ENCODE results near the gene DNAH11. TPM values are rescaled to one million over a fixed set of nuclear protein-coding genes. Genes with fewer than 3 reads are reported as not detected.
A peak's percentile ranks its signal among the peaks of the same experiment; 100 is the strongest.
"Not testable (repeated sequence)": the region's sequence is repeated elsewhere in the genome, so short reads cannot be mapped to it uniquely, and the experiment has no call there.

Gene DNAH11
- total RNA-seq, 2 experiments from 2014 or later = 0.15 to 0.28 TPM

GRCh38 chr7:21883501-21883900 is 340.7 kb downstream of the DNAH11 start:
- not testable (repeated sequence) for ATAC-seq; DNase-seq; H3K4me3 Mint-ChIP-seq; H3K27me3 Mint-ChIP-seq; H3K27ac Mint-ChIP-seq; H3K4me1 Mint-ChIP-seq; H3K36me3 Mint-ChIP-seq; H3K9me3 Mint-ChIP-seq (ENCODE audit: low read depth)
- CTCF ChIA-PET = interaction anchor here (1.2 kb wide), 1 partner anchor 15 kb away, joined by 3 read pairs; no protein-coding TSS in a partner anchor

- Mint-ChIP-seq H3K36me3 (no peaks in the 10 kb centered on the region), H3K4me1 (no peaks in the 10 kb centered on the region), H3K9me3 (ENCODE audit: low read depth) (no peaks in the 10 kb centered on the region), H3K27me3 (no peaks in the 10 kb centered on the region), H3K27ac (no peak overlapping the region), H3K4me3 (no peak overlapping the region)
- no peak for DNase-seq
- CTCF ChIA-PET = no interaction called here
- ATAC-seq = no peak
These were observed 341.7 kb downstream of the DNAH11 start for GRCh38 chr7:21884496-21884895.

- H3K9me3 Mint-ChIP-seq (ENCODE audit: low read depth) = no peaks in the 10 kb centered on the region
- H3K4me3 Mint-ChIP-seq = no peak overlapping the region
- H3K27me3 Mint-ChIP-seq = no peaks in the 10 kb centered on the region
- DNase-seq = no peak
- H3K4me1 Mint-ChIP-seq = no peaks in the 10 kb centered on the region
- no peak overlapping the region for H3K27ac Mint-ChIP-seq
- no peaks in the 10 kb centered on the region for H3K36me3 Mint-ChIP-seq
- CTCF ChIA-PET = no interaction called here
- ATAC-seq = no peak
These were observed 343.6 kb downstream of the DNAH11 start for GRCh38 chr7:21886396-21886795.

- Mint-ChIP-seq H3K9me3 (ENCODE audit: low read depth) (no peaks in the 10 kb centered on the region), H3K27ac (no peak overlapping the region), H3K36me3 (no peaks in the 10 kb centered on the region), H3K4me1 (no peaks in the 10 kb centered on the region), H3K27me3 (no peaks in the 10 kb centered on the region), H3K4me3 (no peak overlapping the region)
- CTCF ChIA-PET = no interaction called here
- ATAC-seq = no peak
- no peak for DNase-seq
These were observed 344.5 kb downstream of the DNAH11 start for GRCh38 chr7:21887353-21887752.

GRCh38 chr7:21887779-21888178 is 344.9 kb downstream of the DNAH11 start:
- no peaks in the 10 kb centered on the region for H3K9me3 Mint-ChIP-seq (ENCODE audit: low read depth)
- H3K4me3 Mint-ChIP-seq = no peak overlapping the region
- H3K36me3 Mint-ChIP-seq = peaks cover 1% of the 10 kb centered on the region
- CTCF ChIA-PET = no interaction called here
- H3K4me1 Mint-ChIP-seq = no peaks in the 10 kb centered on the region
- DNase-seq = no peak
- ATAC-seq = no peak
- no peaks in the 10 kb centered on the region for H3K27me3 Mint-ChIP-seq
- no peak overlapping the region for H3K27ac Mint-ChIP-seq

GRCh38 chr7:21891291-21891690 is 348.5 kb downstream of the DNAH11 start:
- Mint-ChIP-seq H3K27me3 (no peaks in the 10 kb centered on the region), H3K36me3 (peaks cover 11% of the 10 kb centered on the region), H3K9me3 (ENCODE audit: low read depth) (no peaks in the 10 kb centered on the region), H3K4me3 (no peak overlapping the region), H3K4me1 (no peaks in the 10 kb centered on the region), H3K27ac (no peak overlapping the region)
- CTCF ChIA-PET = no interaction called here
- ATAC-seq = no peak
- DNase-seq = no peak

- ATAC-seq (no peak), DNase-seq (no peak)
- peaks cover 23% of the 10 kb centered on the region for H3K36me3 Mint-ChIP-seq
- H3K27ac Mint-ChIP-seq = no peak overlapping the region
- no peaks in the 10 kb centered on the region for H3K9me3 Mint-ChIP-seq (ENCODE audit: low read depth)
- H3K27me3 Mint-ChIP-seq = no peaks in the 10 kb centered on the region
- no peak overlapping the region for H3K4me3 Mint-ChIP-seq
- CTCF ChIA-PET = no interaction called here
- peaks cover 12% of the 10 kb centered on the region for H3K4me1 Mint-ChIP-seq
These were observed 350.6 kb downstream of the DNAH11 start for GRCh38 chr7:21893401-21893800.

GRCh38 chr7:21898265-21898930 is 355.6 kb downstream of the DNAH11 start:
- Mint-ChIP-seq H3K27ac (peak overlapping the region; percentile 94), H3K9me3 (ENCODE audit: low read depth) (no peaks in the 10 kb centered on the region), H3K27me3 (no peaks in the 10 kb centered on the region), H3K4me1 (peaks cover 19% of the 10 kb centered on the region), H3K4me3 (peak overlapping the region; percentile 72), H3K36me3 (peaks cover 54% of the 10 kb centered on the region)
- CTCF ChIA-PET = interaction anchor here (0.9 kb wide), 1 partner anchor 46 kb away, joined by 4 read pairs; no protein-coding TSS in a partner anchor
- DNase-seq (peak; percentile 56), ATAC-seq (peak; percentile 85)

GRCh38 chr7:21902240-21902639 is 359.4 kb downstream of the DNAH11 start:
- Mint-ChIP-seq H3K36me3 (peaks cover 75% of the 10 kb centered on the region), H3K4me3 (no peak overlapping the region), H3K27me3 (no peaks in the 10 kb centered on the region)

GRCh38 chr7:21903020-21903786 is 360.4 kb downstream of the DNAH11 start:
- no peaks in the 10 kb centered on the region for H3K9me3 Mint-ChIP-seq (ENCODE audit: low read depth)
- H3K27ac Mint-ChIP-seq = no peak overlapping the region
- DNase-seq (no peak), ATAC-seq (no peak)
- CTCF ChIA-PET = no interaction called here
- peaks cover 72% of the 10 kb centered on the region for H3K36me3 Mint-ChIP-seq
- H3K27me3 Mint-ChIP-seq = no peaks in the 10 kb centered on the region
- no peak overlapping the region for H3K4me3 Mint-ChIP-seq
- peaks cover 13% of the 10 kb centered on the region for H3K4me1 Mint-ChIP-seq

More at GRCh38 chr7:21902240-21902639, 359.4 kb downstream of the DNAH11 start:
- no peak overlapping the region for H3K27ac Mint-ChIP-seq
- CTCF ChIA-PET = no interaction called here
- H3K9me3 Mint-ChIP-seq (ENCODE audit: low read depth) = no peaks in the 10 kb centered on the region
- ATAC-seq (no peak), DNase-seq (no peak)
- peaks cover 21% of the 10 kb centered on the region for H3K4me1 Mint-ChIP-seq

GRCh38 chr7:21908746-21909145 is 365.9 kb downstream of the DNAH11 start:
- no peak for ATAC-seq
- H3K4me1 Mint-ChIP-seq = peaks cover 4% of the 10 kb centered on the region
- no peaks in the 10 kb centered on the region for H3K9me3 Mint-ChIP-seq (ENCODE audit: low read depth)
- CTCF ChIA-PET = no interaction called here
- H3K4me3 Mint-ChIP-seq = no peak overlapping the region
- DNase-seq = no peak
- no peak overlapping the region for H3K27ac Mint-ChIP-seq
- H3K27me3 Mint-ChIP-seq = no peaks in the 10 kb centered on the region
- peaks cover 55% of the 10 kb centered on the region for H3K36me3 Mint-ChIP-seq

GRCh38 chr7:21910253-21910652 is 367.4 kb downstream of the DNAH11 start:
- ATAC-seq = no peak
- Mint-ChIP-seq H3K4me1 (peaks cover 4% of the 10 kb centered on the region), H3K9me3 (ENCODE audit: low read depth) (no peaks in the 10 kb centered on the region), H3K27me3 (no peaks in the 10 kb centered on the region), H3K27ac (no peak overlapping the region), H3K4me3 (no peak overlapping the region), H3K36me3 (peaks cover 54% of the 10 kb centered on the region)
- no peak for DNase-seq
- CTCF ChIA-PET = no interaction called here

GRCh38 chr7:21911341-21911875 is 368.6 kb downstream of the DNAH11 start:
- H3K9me3 Mint-ChIP-seq (ENCODE audit: low read depth) = no peaks in the 10 kb centered on the region
- no peak overlapping the region for H3K4me3 Mint-ChIP-seq
- CTCF ChIA-PET = no interaction called here
- no peaks in the 10 kb centered on the region for H3K4me1 Mint-ChIP-seq
- no peak for ATAC-seq
- no peaks in the 10 kb centered on the region for H3K27me3 Mint-ChIP-seq
- no peak for DNase-seq
- H3K27ac Mint-ChIP-seq = no peak overlapping the region
- peaks cover 50% of the 10 kb centered on the region for H3K36me3 Mint-ChIP-seq

- H3K4me3 Mint-ChIP-seq = no peak overlapping the region
- CTCF ChIA-PET = no interaction called here
- H3K27me3 Mint-ChIP-seq = no peaks in the 10 kb centered on the region
- H3K9me3 Mint-ChIP-seq (ENCODE audit: low read depth) = no peaks in the 10 kb centered on the region
- ATAC-seq (no peak), DNase-seq (no peak)
- H3K36me3 Mint-ChIP-seq = peaks cover 50% of the 10 kb centered on the region
- H3K4me1 Mint-ChIP-seq = no peaks in the 10 kb centered on the region
- no peak overlapping the region for H3K27ac Mint-ChIP-seq
These were observed 369.5 kb downstream of the DNAH11 start for GRCh38 chr7:21912305-21912704.
